ACC112 (cell line): ENCODE measurements around the gene NIPAL1.

ENCODE experiments used
- H2AFZ ChIP-seq: fragments of 200-600 bp; sonication (generic); one replicate; pipeline ENCODE4 v1.6.0; 2017; ENCODE audit warnings: antibody characterized with exemption, low read length; ENCODE audit not compliant: unreplicated experiment
- H3K27ac ChIP-seq: fragments of 200-600 bp; sonication (generic); 2 replicates; pipeline ENCODE4 v1.5.1; 2014; ENCODE audit warnings: low read depth, mild to moderate bottlenecking, antibody characterized with exemption, low read length, moderate library complexity
- H3K27me3 ChIP-seq: fragments of 200-600 bp; sonication (generic); 2 replicates; pipeline ENCODE4 v1.6.1; 2014; ENCODE audit warnings: mild to moderate bottlenecking, antibody characterized with exemption, low read length, moderate library complexity, mixed read lengths; ENCODE audit not compliant: insufficient read depth
- H3K36me3 ChIP-seq: fragments of 200-600 bp; sonication (generic); 2 replicates; pipeline ENCODE4 v1.6.1; 2016; ENCODE audit warnings: mild to moderate bottlenecking, antibody characterized with exemption, low read length, moderate library complexity, mixed read lengths; ENCODE audit not compliant: insufficient read depth
- H3K4me1 ChIP-seq: fragments of 200-600 bp; sonication (generic); one replicate; pipeline ENCODE4 v1.6.1; 2016; ENCODE audit warnings: low read length, mixed read lengths; ENCODE audit not compliant: insufficient read depth, unreplicated experiment, control insufficient read depth
- H3K4me3 ChIP-seq: fragments of 200-600 bp; sonication (generic); 2 replicates; pipeline ENCODE4 v1.5.1; 2014; ENCODE audit warnings: mild to moderate bottlenecking, low read depth, low read length
- H3K79me2 ChIP-seq: fragments of 200-600 bp; sonication (generic); one replicate; pipeline ENCODE4 v1.6.0; 2016; ENCODE audit warnings: low read length; ENCODE audit not compliant: control insufficient read depth, unreplicated experiment, insufficient read depth

The NIPAL1 gene

GRCh38 chr4:48025005-48025404 is 8.4 kb downstream of the NIPAL1 start:
- Histone ChIP-seq H3K36me3 (no peaks in the 10 kb centered on the region), H2AFZ (no peak overlapping the region), H3K4me1 (peaks cover 6% of the 10 kb centered on the region), H3K27me3 (no peaks in the 10 kb centered on the region), H3K79me2 (no peaks in the 10 kb centered on the region), H3K4me3 (no peak overlapping the region), H3K27ac (no peak overlapping the region)

- H3K79me2 ChIP-seq = no peaks in the 10 kb centered on the region
- H3K4me3 ChIP-seq = no peak overlapping the region
- H3K4me1 ChIP-seq = peaks cover 17% of the 10 kb centered on the region
- no peak overlapping the region for H3K27ac ChIP-seq
- no peak overlapping the region for H2AFZ ChIP-seq
- H3K36me3 ChIP-seq = no peaks in the 10 kb centered on the region
- H3K27me3 ChIP-seq = no peaks in the 10 kb centered on the region
Observed at GRCh38 chr4:48027653-48028052, 11.1 kb downstream of the NIPAL1 start.

- H2AFZ ChIP-seq = no peak overlapping the region
- H3K36me3 ChIP-seq = no peaks in the 10 kb centered on the region
- no peaks in the 10 kb centered on the region for H3K27me3 ChIP-seq
- no peak overlapping the region for H3K27ac ChIP-seq
- H3K4me3 ChIP-seq = no peak overlapping the region
- H3K79me2 ChIP-seq = no peaks in the 10 kb centered on the region
- H3K4me1 ChIP-seq = peaks cover 24% of the 10 kb centered on the region
Observed at GRCh38 chr4:48028696-48029095, 12.1 kb downstream of the NIPAL1 start.

- Histone ChIP-seq H3K36me3 (no peaks in the 10 kb centered on the region), H3K4me3 (no peak overlapping the region), H3K27ac (no peak overlapping the region), H3K27me3 (no peaks in the 10 kb centered on the region), H3K4me1 (peaks cover 18% of the 10 kb centered on the region), H2AFZ (no peak overlapping the region), H3K79me2 (no peaks in the 10 kb centered on the region)
Observed at GRCh38 chr4:48030470-48030869, 13.9 kb downstream of the NIPAL1 start.

GRCh38 chr4:48031802-48032525 is 15.4 kb downstream of the NIPAL1 start:
- H3K4me1 ChIP-seq = peaks cover 18% of the 10 kb centered on the region
- H3K27ac ChIP-seq = peak overlapping the region; percentile 37; the same call in 1 of the 2 replicates
- H3K4me3 ChIP-seq = no peak overlapping the region
- no peaks in the 10 kb centered on the region for H3K36me3 ChIP-seq
- no peaks in the 10 kb centered on the region for H3K79me2 ChIP-seq
- H2AFZ ChIP-seq = no peak overlapping the region
- H3K27me3 ChIP-seq = no peaks in the 10 kb centered on the region

- H3K4me3 ChIP-seq = no peak overlapping the region
- no peaks in the 10 kb centered on the region for H3K27me3 ChIP-seq
- no peaks in the 10 kb centered on the region for H3K79me2 ChIP-seq
- H2AFZ ChIP-seq = no peak overlapping the region
- H3K36me3 ChIP-seq = no peaks in the 10 kb centered on the region
- peak overlapping the region; percentile 37; the same call in 1 of the 2 replicates for H3K27ac ChIP-seq
- peaks cover 18% of the 10 kb centered on the region for H3K4me1 ChIP-seq
Observed at GRCh38 chr4:48032721-48033120, 16.1 kb downstream of the NIPAL1 start.

GRCh38 chr4:48033412-48033811 is 16.8 kb downstream of the NIPAL1 start:
- no peak overlapping the region for H3K27ac ChIP-seq
- H3K36me3 ChIP-seq = no peaks in the 10 kb centered on the region
- H3K79me2 ChIP-seq = no peaks in the 10 kb centered on the region
- peaks cover 18% of the 10 kb centered on the region for H3K4me1 ChIP-seq
- no peak overlapping the region for H2AFZ ChIP-seq
- no peaks in the 10 kb centered on the region for H3K27me3 ChIP-seq
- H3K4me3 ChIP-seq = no peak overlapping the region

GRCh38 chr4:48033825-48034413 is 17.3 kb downstream of the NIPAL1 start:
- no peak overlapping the region for H3K4me3 ChIP-seq
- no peaks in the 10 kb centered on the region for H3K27me3 ChIP-seq
- H3K36me3 ChIP-seq = no peaks in the 10 kb centered on the region
- no peak overlapping the region for H3K27ac ChIP-seq
- H2AFZ ChIP-seq = no peak overlapping the region
- H3K79me2 ChIP-seq = no peaks in the 10 kb centered on the region
- peaks cover 18% of the 10 kb centered on the region for H3K4me1 ChIP-seq

- no peak overlapping the region for H3K27ac ChIP-seq
- H3K79me2 ChIP-seq = no peaks in the 10 kb centered on the region
- peaks cover 18% of the 10 kb centered on the region for H3K4me1 ChIP-seq
- no peak overlapping the region for H2AFZ ChIP-seq
- no peaks in the 10 kb centered on the region for H3K27me3 ChIP-seq
- H3K4me3 ChIP-seq = no peak overlapping the region
- no peaks in the 10 kb centered on the region for H3K36me3 ChIP-seq
Observed at GRCh38 chr4:48035952-48036351, 19.4 kb downstream of the NIPAL1 start.

GRCh38 chr4:48037117-48037462 is 20.5 kb downstream of the NIPAL1 start:
- no peak overlapping the region for H3K4me3 ChIP-seq
- H3K27me3 ChIP-seq = no peaks in the 10 kb centered on the region
- no peaks in the 10 kb centered on the region for H3K36me3 ChIP-seq
- peaks cover 12% of the 10 kb centered on the region for H3K4me1 ChIP-seq
- no peaks in the 10 kb centered on the region for H3K79me2 ChIP-seq
- H2AFZ ChIP-seq = no peak overlapping the region
- no peak overlapping the region for H3K27ac ChIP-seq

GRCh38 chr4:48038666-48039065 is 22.1 kb downstream of the NIPAL1 start:
- no peak overlapping the region for H3K4me3 ChIP-seq
- H3K79me2 ChIP-seq = no peaks in the 10 kb centered on the region
- H3K4me1 ChIP-seq = no peaks in the 10 kb centered on the region
- no peaks in the 10 kb centered on the region for H3K27me3 ChIP-seq
- no peak overlapping the region for H3K27ac ChIP-seq
- H3K36me3 ChIP-seq = no peaks in the 10 kb centered on the region
- no peak overlapping the region for H2AFZ ChIP-seq
